CD4-positive, alpha-beta T cell treated with Interleukin-10 for 1 hour (primary cell): ENCODE data around the gene ECI1.

Source experiments
- DNase-seq: peaks from one replicate; pipeline ENCODE4 v3.0.0-alpha.2; 2020

Gene ECI1

DNA sequence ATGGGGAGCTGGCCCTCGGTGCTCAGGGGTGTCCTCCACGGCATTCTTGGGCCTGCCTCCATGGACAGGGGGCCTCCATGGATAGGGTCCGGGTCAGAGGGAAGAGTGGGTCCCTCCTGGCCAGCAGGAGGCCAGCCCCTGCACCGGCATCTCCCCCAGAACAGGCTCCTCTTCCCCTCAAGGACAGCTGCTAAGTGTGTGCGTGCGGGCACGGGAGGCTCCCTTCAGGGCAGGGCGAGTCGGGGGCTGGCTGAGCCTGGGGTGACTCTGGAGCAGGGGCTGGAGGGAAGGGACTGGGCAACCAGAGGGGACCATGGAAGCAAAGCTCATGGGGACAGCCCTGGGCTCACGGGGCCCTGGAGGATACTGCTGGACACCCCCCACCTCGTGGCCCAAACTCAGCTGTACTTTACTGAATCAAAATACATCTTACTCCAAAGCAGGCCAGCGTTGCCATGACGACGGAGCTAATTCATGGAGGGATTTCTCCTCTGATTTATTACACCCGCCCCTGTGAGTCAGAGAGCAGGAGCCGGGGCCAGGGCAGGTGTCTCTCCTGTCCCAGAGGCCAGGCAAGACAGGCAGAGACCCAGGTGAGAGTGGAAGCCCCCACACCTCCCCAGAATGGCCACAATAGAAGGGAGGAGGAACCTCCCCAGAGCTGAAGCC lies 57.1 kb downstream of the ECI1 start:
- no peak for DNase-seq

DNA sequence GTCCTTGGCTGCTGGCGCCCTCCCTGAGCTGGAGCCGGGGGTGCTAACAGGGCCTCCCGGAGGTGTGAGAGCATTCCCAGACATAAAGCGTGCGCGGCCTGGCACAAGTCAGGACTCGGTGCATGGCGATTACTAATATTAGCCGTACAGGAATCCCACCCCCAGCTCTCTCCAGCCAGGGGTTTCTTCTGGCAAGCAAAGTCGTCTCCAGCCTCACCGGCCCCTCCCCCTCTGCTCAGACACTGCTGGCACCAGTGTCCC lies 60.0 kb downstream of the ECI1 start:
- no peak for DNase-seq

DNA sequence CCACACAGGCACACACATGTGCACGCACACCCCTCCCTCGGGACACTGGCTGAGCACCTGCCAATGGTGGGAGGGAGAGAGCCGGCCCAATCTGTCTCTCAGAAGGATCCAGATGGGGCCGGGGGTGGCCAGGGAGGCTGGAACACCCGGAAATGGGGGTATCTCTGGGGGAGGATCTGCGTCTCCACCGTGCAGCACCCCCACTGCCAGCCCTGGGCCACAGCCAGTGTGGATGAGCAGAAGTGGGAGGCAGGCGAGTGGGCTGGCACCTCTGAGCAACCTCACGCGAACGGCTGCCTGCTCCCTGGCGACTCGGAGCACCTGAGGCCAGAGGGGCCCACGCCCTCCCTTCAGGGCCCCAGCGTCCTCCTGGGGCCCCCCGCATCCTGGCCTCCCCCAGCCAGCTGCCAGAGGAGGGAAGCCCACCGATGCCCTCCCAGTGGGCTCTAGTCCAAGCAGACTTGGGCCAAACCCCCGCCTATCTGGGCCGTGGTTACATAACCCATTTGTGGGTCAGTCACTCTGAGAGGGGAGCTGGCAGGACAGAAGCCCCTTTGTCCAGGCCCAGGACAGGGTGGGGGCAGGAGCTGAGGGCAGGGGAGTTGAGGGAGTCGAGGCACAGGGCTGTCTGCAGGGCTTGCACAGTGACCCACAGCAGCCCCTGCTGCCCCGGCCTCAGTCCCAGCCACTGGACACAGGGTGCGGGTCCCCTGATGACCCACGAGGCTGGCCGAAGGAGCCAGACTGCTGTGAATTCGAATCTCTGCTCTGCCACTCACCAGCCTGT lies 60.5 kb downstream of the ECI1 start:
- no peak for DNase-seq

- DNase-seq: no peak
These were observed 61.3 kb downstream of the ECI1 start for GRCh38 chr16:2190002-2190658.
